MCF 10A (cell line): ENCODE data around the gene CACNA2D4. TPM values are rescaled to one million over a fixed set of nuclear protein-coding genes. Genes with fewer than 3 reads are reported as not detected.

Source experiments
- BruUV-seq: library from RNA; stranded (reverse); fragments of 400-500 nt; replicated peaks from 2 replicates; lab custom pipeline; 2021; lab: Mats Ljungman, UMichigan
- CTCF ChIA-PET: fragments of 300-600 bp; sonication (Branson Sonifier 250); formaldehyde crosslinking; extraction: SDS; loops from one replicate; lab custom pipeline; 2021; ENCODE audit warnings: antibody characterized with exemption, inconsistent platforms; lab: Yijun Ruan, JAX
- POLR2A ChIA-PET: fragments of 300-600, 350-650 bp; sonication (Branson Sonifier 250); formaldehyde crosslinking; extraction: SDS; loops from one replicate; lab custom pipeline; 2020; ENCODE audit warnings: antibody characterized with exemption, inconsistent platforms; lab: Yijun Ruan, JAX
- DNase-seq: peaks from one replicate; pipeline ENCODE4 v3.0.0-alpha.2; 2018; ENCODE audit not compliant: unreplicated experiment
- H3K27ac Mint-ChIP-seq: one replicate; pipeline ENCODE4 v1.8.0; 2022; ENCODE audit warnings: mild to moderate bottlenecking, low read depth, mixed read lengths; ENCODE audit not compliant: unreplicated experiment
- H3K27me3 Mint-ChIP-seq: one replicate; pipeline ENCODE4 v1.8.0; 2022; ENCODE audit warnings: mixed read lengths; ENCODE audit not compliant: insufficient read depth, unreplicated experiment
- H3K36me3 Mint-ChIP-seq: one replicate; pipeline ENCODE4 v1.8.0; 2022; ENCODE audit warnings: mild to moderate bottlenecking, moderate library complexity, mixed read lengths; ENCODE audit not compliant: insufficient read depth, unreplicated experiment
- H3K4me1 Mint-ChIP-seq: one replicate; pipeline ENCODE4 v1.8.0; 2022; ENCODE audit warnings: mixed read lengths; ENCODE audit not compliant: insufficient read depth, unreplicated experiment
- H3K4me3 Mint-ChIP-seq: one replicate; pipeline ENCODE4 v1.8.0; 2022; ENCODE audit warnings: mild to moderate bottlenecking, moderate library complexity, mixed read lengths; ENCODE audit not compliant: unreplicated experiment
- H3K9me3 Mint-ChIP-seq: one replicate; pipeline ENCODE4 v1.8.0; 2022; ENCODE audit warnings: mixed read lengths; ENCODE audit not compliant: unreplicated experiment
- CTCF ChIP-seq: fragments of 200-600 bp; IDR thresholded peaks from one replicate; pipeline ENCODE4 v1.8.0; 2022; ENCODE audit warnings: antibody characterized with exemption, mild to moderate bottlenecking; ENCODE audit not compliant: unreplicated experiment
- intact Hi-C: fragments of 100-400 bp; cut with micrococcal nuclease; formaldehyde crosslinking; loops from 2 replicates; pipeline ENCODE4 v1.14.1; 2022
- total RNA-seq: library from RNA; stranded (reverse); gene quantifications from 2 replicates; pipeline ENCODE4 v1.2.3, GENCODE V29; 2022

The CACNA2D4 gene
- total RNA-seq, 1 experiment from 2014 or later: not detected

- no peaks in the 10 kb centered on the region for H3K9me3 Mint-ChIP-seq
- no peak for TF ChIP-seq CTCF
- no peak overlapping the region for H3K27ac Mint-ChIP-seq
- no peak for DNase-seq
- intact Hi-C loops: no loop called here
- H3K27me3 Mint-ChIP-seq: peaks cover 68% of the 10 kb centered on the region
- ChIA-PET POLR2A (no interaction called here), CTCF (interaction anchor here (0.5 to 1.2 kb wide), 3 partner anchors 84 to 206 kb away, joined by 3 to 4 read pairs (median 3); no protein-coding TSS in a partner anchor)
- no peaks in the 10 kb centered on the region for H3K36me3 Mint-ChIP-seq
- no TSS peak for BruUV-seq
- no peak overlapping the region for H3K4me3 Mint-ChIP-seq
- no peaks in the 10 kb centered on the region for H3K4me1 Mint-ChIP-seq
Observed at GRCh38 chr12:1838205-1838993, 80.1 kb downstream of the CACNA2D4 start.

DNA sequence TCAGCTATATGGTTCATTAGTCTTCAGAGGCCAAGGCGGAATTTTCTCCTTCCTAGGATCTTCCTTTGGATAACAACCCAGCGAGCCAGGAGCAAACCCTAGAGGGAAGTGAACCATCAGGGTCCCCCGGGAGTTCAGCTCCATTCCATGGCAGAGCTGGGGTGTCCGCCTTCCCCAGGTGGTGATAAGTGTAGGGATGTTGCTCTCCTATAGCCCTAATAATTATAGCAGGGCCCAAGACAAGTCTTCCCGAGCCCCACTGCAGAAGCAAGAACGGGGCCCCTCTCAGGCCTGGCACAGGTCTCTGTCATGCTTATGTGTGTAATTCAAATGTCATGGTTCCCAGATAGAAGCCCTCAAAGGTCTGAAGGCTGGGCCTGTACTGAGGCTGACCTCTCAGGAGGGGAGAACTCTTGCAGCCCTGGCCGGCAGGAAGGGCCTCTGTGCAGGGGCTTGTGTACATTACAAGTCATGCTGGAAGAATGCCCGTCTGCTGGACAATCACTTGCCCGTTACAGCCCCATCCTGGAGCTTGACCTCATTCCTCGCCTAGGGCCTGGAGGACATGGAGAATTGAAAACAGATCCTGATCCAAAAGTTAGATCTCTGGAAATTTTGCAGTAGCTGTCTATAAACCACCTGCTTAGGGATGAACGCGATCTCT, 80.8 kb downstream of the CACNA2D4 start:
- Mint-ChIP-seq H3K4me1 (no peaks in the 10 kb centered on the region), H3K27me3 (peaks cover 68% of the 10 kb centered on the region)
- CTCF ChIA-PET: interaction anchor here (0.7 kb wide), 1 partner anchor 90 kb away, joined by 3 read pairs; no protein-coding TSS in a partner anchor

DNA sequence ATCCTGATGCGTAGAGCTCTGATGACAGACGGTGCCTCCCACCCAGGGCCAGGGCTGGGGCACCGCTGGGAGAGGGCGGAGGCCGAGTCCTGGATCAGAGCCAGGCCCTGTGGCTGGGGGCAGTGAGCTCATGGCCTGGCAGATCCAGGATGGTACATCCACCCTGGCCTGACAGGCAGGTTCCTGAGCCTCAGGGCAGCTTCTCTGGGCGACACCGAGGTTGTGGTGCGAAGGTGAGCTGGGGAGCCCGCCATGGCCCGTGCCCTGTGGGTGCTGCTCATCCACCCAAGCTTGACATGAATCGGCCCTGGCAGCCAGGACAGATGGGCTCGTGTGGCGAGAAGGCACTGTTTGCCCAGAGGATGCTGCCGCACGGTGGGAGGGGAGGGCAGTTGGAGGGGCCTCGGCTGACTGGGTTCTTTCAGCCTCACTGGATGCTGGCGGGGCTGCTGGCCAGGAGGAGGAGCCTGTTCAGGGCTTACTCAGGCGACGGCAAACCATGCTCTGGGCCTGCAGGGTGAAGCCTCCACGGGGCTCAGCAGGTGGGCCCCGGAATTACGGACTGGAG, 81.5 kb downstream of the CACNA2D4 start:
- DNase-seq: no peak
- H3K27ac Mint-ChIP-seq: no peak overlapping the region
- BruUV-seq: no TSS peak
- ChIA-PET POLR2A (no interaction called here), CTCF (no interaction called here)
- intact Hi-C loops: no loop called here
- peaks cover 66% of the 10 kb centered on the region for H3K27me3 Mint-ChIP-seq
- no peak overlapping the region for H3K4me3 Mint-ChIP-seq
- no peak for TF ChIP-seq CTCF
- H3K36me3 Mint-ChIP-seq: no peaks in the 10 kb centered on the region
- H3K9me3 Mint-ChIP-seq: no peaks in the 10 kb centered on the region
- no peaks in the 10 kb centered on the region for H3K4me1 Mint-ChIP-seq

More for the DNA sequence above, 80.8 kb downstream of the CACNA2D4 start:
- Mint-ChIP-seq H3K4me3 (no peak overlapping the region), H3K9me3 (no peaks in the 10 kb centered on the region), H3K27ac (no peak overlapping the region), H3K36me3 (no peaks in the 10 kb centered on the region)
- intact Hi-C loops: no loop called here
- TF ChIP-seq CTCF: no peak
- POLR2A ChIA-PET: interaction anchor here (0.5 kb wide), 1 partner anchor 618 kb away, joined by 3 read pairs; no protein-coding TSS in a partner anchor
- no peak for DNase-seq
- BruUV-seq: no TSS peak

DNA sequence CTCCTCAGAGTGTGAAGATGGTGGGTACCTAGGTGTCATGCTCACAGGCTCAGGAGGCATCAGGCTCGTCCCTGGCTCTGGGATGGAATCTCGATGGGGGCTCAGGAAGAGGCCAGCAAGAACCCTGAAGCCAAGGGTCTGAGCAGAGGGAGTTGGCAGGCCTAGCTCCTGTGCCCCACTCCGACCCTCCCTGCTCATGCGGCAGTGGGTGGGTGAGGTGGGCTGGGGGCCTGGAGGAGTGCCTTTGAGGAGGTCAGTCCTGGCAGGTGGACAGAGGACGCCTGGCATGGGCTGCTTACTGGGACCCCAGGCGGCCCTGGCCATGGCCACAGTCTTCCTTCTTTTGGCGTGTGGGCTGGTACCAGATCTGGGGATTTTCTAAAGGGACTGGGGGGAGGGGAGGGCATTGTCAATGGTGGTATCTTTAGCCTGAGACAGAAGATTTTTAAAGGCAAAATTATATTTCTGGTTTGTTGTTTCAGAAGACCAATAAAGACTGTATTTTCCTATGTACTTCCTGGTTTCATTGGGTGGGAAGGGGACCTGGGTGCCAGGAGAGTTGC, 82.1 kb downstream of the CACNA2D4 start:
- H3K27ac Mint-ChIP-seq: no peak overlapping the region
- no peaks in the 10 kb centered on the region for H3K36me3 Mint-ChIP-seq
- intact Hi-C loops: no loop called here
- ChIA-PET POLR2A (no interaction called here), CTCF (interaction anchor here (0.6 kb wide), 1 partner anchor 777 kb away, joined by 3 read pairs; no protein-coding TSS in a partner anchor)
- no peak for DNase-seq
- TF ChIP-seq CTCF: no peak
- no peaks in the 10 kb centered on the region for H3K4me1 Mint-ChIP-seq
- no peaks in the 10 kb centered on the region for H3K9me3 Mint-ChIP-seq
- no peak overlapping the region for H3K4me3 Mint-ChIP-seq
- no TSS peak for BruUV-seq
- peaks cover 66% of the 10 kb centered on the region for H3K27me3 Mint-ChIP-seq
